Esophagus muscularis mucosa (tissue), 3 donors: ENCODE data around the gene CLDN10.

ENCODE experiments used
- POLR2A ChIP-seq: fragments of 450-650 bp; IDR thresholded peaks from one replicate; pipeline ENCODE4 v1.6.1; 2017; ENCODE audit warnings: antibody characterized with exemption, moderate library complexity, mild to moderate bottlenecking, low read depth
- POLR2AphosphoS5 ChIP-seq, 2 donors: sonication (generic); formaldehyde crosslinking; IDR thresholded peaks; one replicate each; pipeline ENCODE4 v1.6.1; 2017; ENCODE audit warnings: antibody characterized with exemption in 2 of 2
- TF ChIP-seq, protein P1 (sequence below), 3 experiments: fragments of 200-600 bp in 2 of 3; fragments of 450-650 bp in 1 of 3; sonication (generic) in 2 of 3; IDR thresholded peaks; one replicate each; pipeline ENCODE4 v1.5.1; 2017 to 2019; ENCODE audit warnings: antibody characterized with exemption in 3 of 3, mild to moderate bottlenecking in 2 of 3, moderate library complexity in 1 of 3

DNA sequence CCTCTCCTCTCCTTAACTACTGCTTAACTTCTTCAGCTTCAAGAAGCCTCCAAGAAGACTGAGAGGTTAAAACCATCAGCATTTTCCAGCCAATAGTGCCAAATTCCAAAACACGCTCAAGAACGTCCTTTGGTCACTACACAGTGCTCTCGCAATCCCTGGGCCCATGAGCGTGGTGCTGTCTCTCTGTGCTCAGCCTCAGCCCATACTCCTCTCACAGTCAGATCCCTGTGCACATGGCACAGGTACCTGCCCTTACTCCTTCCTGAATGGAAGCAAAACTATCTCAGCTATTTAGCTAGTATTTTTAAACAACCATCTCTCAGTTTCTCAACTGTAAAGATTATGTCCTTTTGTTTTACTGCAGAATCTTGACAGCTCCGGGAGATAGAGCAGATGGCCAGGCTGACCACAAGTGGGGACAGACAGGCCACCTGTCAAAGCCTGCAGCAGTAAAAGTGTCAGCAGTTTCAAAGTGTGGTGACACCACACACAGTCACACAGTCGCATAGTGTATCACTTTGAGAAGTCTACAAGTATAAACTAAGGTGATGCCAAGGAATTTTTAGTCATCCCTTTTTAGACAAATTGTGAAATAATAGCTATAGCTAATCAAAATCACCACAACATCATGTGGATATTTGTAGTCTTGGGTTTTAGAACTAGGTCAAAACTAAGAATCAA, 56.3 kb downstream of the CLDN10 start:
- TF ChIP-seq POLR2AphosphoS5 (IDR thresholded peaks at IDR 0.05) (no peak), POLR2A (no peak)
- TF ChIP-seq, protein P1, sequence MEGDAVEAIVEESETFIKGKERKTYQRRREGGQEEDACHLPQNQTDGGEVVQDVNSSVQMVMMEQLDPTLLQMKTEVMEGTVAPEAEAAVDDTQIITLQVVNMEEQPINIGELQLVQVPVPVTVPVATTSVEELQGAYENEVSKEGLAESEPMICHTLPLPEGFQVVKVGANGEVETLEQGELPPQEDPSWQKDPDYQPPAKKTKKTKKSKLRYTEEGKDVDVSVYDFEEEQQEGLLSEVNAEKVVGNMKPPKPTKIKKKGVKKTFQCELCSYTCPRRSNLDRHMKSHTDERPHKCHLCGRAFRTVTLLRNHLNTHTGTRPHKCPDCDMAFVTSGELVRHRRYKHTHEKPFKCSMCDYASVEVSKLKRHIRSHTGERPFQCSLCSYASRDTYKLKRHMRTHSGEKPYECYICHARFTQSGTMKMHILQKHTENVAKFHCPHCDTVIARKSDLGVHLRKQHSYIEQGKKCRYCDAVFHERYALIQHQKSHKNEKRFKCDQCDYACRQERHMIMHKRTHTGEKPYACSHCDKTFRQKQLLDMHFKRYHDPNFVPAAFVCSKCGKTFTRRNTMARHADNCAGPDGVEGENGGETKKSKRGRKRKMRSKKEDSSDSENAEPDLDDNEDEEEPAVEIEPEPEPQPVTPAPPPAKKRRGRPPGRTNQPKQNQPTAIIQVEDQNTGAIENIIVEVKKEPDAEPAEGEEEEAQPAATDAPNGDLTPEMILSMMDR (IDR thresholded peaks at IDR 0.05): no peak
